ENCODE results near the gene SESN3.
"Not testable (repeated sequence)": the region's sequence is repeated elsewhere in the genome, so short reads cannot be mapped to it uniquely, and the experiment has no call there.

SESN3 gene

GRCh38 chr11:95252586-95252985 lies 21.6 kb upstream of the SESN3 start:
- Histone ChIP-seq H3K4me3 (IDR thresholded peaks at IDR 0.05; ENCODE audit: insufficient read depth, low read depth, low read length) (no peak overlapping the region), H4K20me1 (ENCODE audit: insufficient read depth) (no peaks in the 10 kb centered on the region), H3K9ac (no peak overlapping the region), H3K27ac (no peak overlapping the region), H2AFZ (ENCODE audit: low read depth) (no peak overlapping the region), H3K4me1 (ENCODE audit: low read depth, poor library complexity, severe bottlenecking) (no peaks in the 10 kb centered on the region), H3K36me3 (ENCODE audit: insufficient read depth) (no peaks in the 10 kb centered on the region), H3K27me3 (ENCODE audit: insufficient read depth, low read depth) (no peaks in the 10 kb centered on the region), H3K79me2 (ENCODE audit: insufficient read depth, low read depth) (no peaks in the 10 kb centered on the region), H3K4me2 (no peak overlapping the region)
- no peak for TF ChIP-seq CTCF (conservative IDR thresholded peaks at IDR 0.05; ENCODE audit: low read depth, low read length)

GRCh38 chr11:95251896-95252295 lies 20.9 kb upstream of the SESN3 start:
- H2AFZ ChIP-seq (ENCODE audit: low read depth); H3K4me2 ChIP-seq: not testable (repeated sequence)

GRCh38 chr11:95248666-95249467 lies 17.9 kb upstream of the SESN3 start:
- no peak overlapping the region for H3K4me2 ChIP-seq

More at GRCh38 chr11:95251896-95252295, 20.9 kb upstream of the SESN3 start:
- not testable (repeated sequence) for H3K79me2 ChIP-seq (ENCODE audit: insufficient read depth, low read depth); H3K4me3 ChIP-seq (IDR thresholded peaks at IDR 0.05; ENCODE audit: insufficient read depth, low read depth, low read length); H3K9ac ChIP-seq; H3K4me1 ChIP-seq (ENCODE audit: low read depth, poor library complexity, severe bottlenecking); H4K20me1 ChIP-seq (ENCODE audit: insufficient read depth); H3K27me3 ChIP-seq (ENCODE audit: insufficient read depth, low read depth); H3K27ac ChIP-seq; H3K36me3 ChIP-seq (ENCODE audit: insufficient read depth)

GRCh38 chr11:95247883-95248282 lies 16.9 kb upstream of the SESN3 start:
- H3K27ac ChIP-seq: no peak overlapping the region

More at GRCh38 chr11:95248666-95249467, 17.9 kb upstream of the SESN3 start:
- H3K79me2 ChIP-seq (ENCODE audit: insufficient read depth, low read depth): no peaks in the 10 kb centered on the region
- H3K4me1 ChIP-seq (ENCODE audit: low read depth, poor library complexity, severe bottlenecking): no peaks in the 10 kb centered on the region
- TF ChIP-seq CTCF (conservative IDR thresholded peaks at IDR 0.05; ENCODE audit: low read depth, low read length): no peak
- no peaks in the 10 kb centered on the region for H3K36me3 ChIP-seq (ENCODE audit: insufficient read depth)
- no peak overlapping the region for H3K27ac ChIP-seq
- no peak overlapping the region for H3K9ac ChIP-seq
- no peak overlapping the region for H2AFZ ChIP-seq (ENCODE audit: low read depth)
- no peak overlapping the region for H3K4me3 ChIP-seq (IDR thresholded peaks at IDR 0.05; ENCODE audit: insufficient read depth, low read depth, low read length)
- H3K27me3 ChIP-seq (ENCODE audit: insufficient read depth, low read depth): no peaks in the 10 kb centered on the region
- no peaks in the 10 kb centered on the region for H4K20me1 ChIP-seq (ENCODE audit: insufficient read depth)

More at GRCh38 chr11:95247883-95248282, 16.9 kb upstream of the SESN3 start:
- Histone ChIP-seq H4K20me1 (ENCODE audit: insufficient read depth) (no peaks in the 10 kb centered on the region), H3K9ac (no peak overlapping the region), H2AFZ (ENCODE audit: low read depth) (no peak overlapping the region), H3K4me3 (IDR thresholded peaks at IDR 0.05; ENCODE audit: insufficient read depth, low read depth, low read length) (no peak overlapping the region), H3K4me1 (ENCODE audit: low read depth, poor library complexity, severe bottlenecking) (no peaks in the 10 kb centered on the region), H3K27me3 (ENCODE audit: insufficient read depth, low read depth) (no peaks in the 10 kb centered on the region), H3K4me2 (no peak overlapping the region), H3K79me2 (ENCODE audit: insufficient read depth, low read depth) (no peaks in the 10 kb centered on the region), H3K36me3 (ENCODE audit: insufficient read depth) (no peaks in the 10 kb centered on the region)
- TF ChIP-seq CTCF (conservative IDR thresholded peaks at IDR 0.05; ENCODE audit: low read depth, low read length): no peak

Measured in KMS-11 (cell line).